Transverse colon (tissue), 4 donors: ENCODE results near the gene DDX1.

ENCODE experiments used
- CTCF ChIP-seq, 5 experiments: fragments of 200-600 bp in 3 of 5; fragments of 450-650 bp in 2 of 5; sonication (generic) in 3 of 5; IDR thresholded peaks; 1 replicate in 2 of 5; 2 replicates in 3 of 5; pipeline ENCODE4 v1.5.1; 2016 to 2017; ENCODE audit warnings: antibody characterized with exemption in 5 of 5, inconsistent platforms in 3 of 5, mild to moderate bottlenecking in 2 of 5, moderate library complexity in 1 of 5
- EP300 ChIP-seq: sonication (generic); formaldehyde crosslinking; IDR thresholded peaks from one replicate; pipeline ENCODE4 v1.6.1; 2017; ENCODE audit warnings: antibody characterized with exemption, low read depth
- POLR2A ChIP-seq: fragments of 450-650 bp; IDR thresholded peaks from one replicate; pipeline ENCODE4 v1.6.1; 2016; ENCODE audit warnings: antibody characterized with exemption, mild to moderate bottlenecking, moderate library complexity
- POLR2AphosphoS5 ChIP-seq, 3 donors: sonication (generic); formaldehyde crosslinking; IDR thresholded peaks; one replicate each; pipeline ENCODE4 v1.6.1; 2016; ENCODE audit warnings: antibody characterized with exemption in 3 of 3

GRCh38 chr2:15643791-15644585 is 52.3 kb downstream of the DDX1 start:
- TF ChIP-seq CTCF (IDR thresholded peaks at IDR 0.05) (no peak), POLR2A (no peak), POLR2AphosphoS5 (IDR thresholded peaks at IDR 0.05) (no peak), EP300 (no peak)
